Endodermal cell (in vitro differentiated cells): Measurements from ENCODE around the gene VPREB3. TPM values are rescaled to one million over a fixed set of nuclear protein-coding genes. Genes with fewer than 3 reads are reported as not detected.

Source experiments
- DNase-seq: peaks from one replicate; pipeline ENCODE4 v3.0.0-alpha.2; 2017
- H3K27ac ChIP-seq: 2 replicates; pipeline ENCODE4 v1.5.1; 2013; ENCODE audit warnings: mild to moderate bottlenecking, low read depth, low read length, moderate library complexity
- H3K27me3 ChIP-seq: 2 replicates; pipeline ENCODE4 v1.6.1; 2013; ENCODE audit warnings: mild to moderate bottlenecking, low read length, moderate library complexity; ENCODE audit not compliant: insufficient read depth, control insufficient read depth, poor library complexity, severe bottlenecking
- H3K36me3 ChIP-seq: 2 replicates; pipeline ENCODE4 v1.7.0; 2013; ENCODE audit warnings: mild to moderate bottlenecking, low read length, moderate library complexity; ENCODE audit not compliant: control insufficient read depth, insufficient read depth
- H3K4me1 ChIP-seq: one replicate; pipeline ENCODE4 v1.7.0; 2013; ENCODE audit warnings: low read length; ENCODE audit not compliant: control insufficient read depth, insufficient read depth
- H3K4me3 ChIP-seq: 2 replicates; pipeline ENCODE4 v1.5.1; 2013; ENCODE audit warnings: mild to moderate bottlenecking, low read length, moderate library complexity
- H3K9ac ChIP-seq: 2 replicates; pipeline ENCODE4 v1.6.1; 2013; ENCODE audit warnings: mild to moderate bottlenecking, low read length, moderate library complexity; ENCODE audit not compliant: poor library complexity, severe bottlenecking; ENCODE audit errors: extremely low read depth
- H3K9me3 ChIP-seq: 2 replicates; pipeline ENCODE4 v1.6.1; 2013; ENCODE audit warnings: mild to moderate bottlenecking, low read length, moderate library complexity; ENCODE audit not compliant: control insufficient read depth
- H3K27ac Mint-ChIP-seq: 2 replicates; pipeline ENCODE4 v1.8.0; 2020; ENCODE audit warnings: mixed read lengths
- H3K27me3 Mint-ChIP-seq: 2 replicates; pipeline ENCODE4 v1.8.0; 2021; ENCODE audit warnings: mild to moderate bottlenecking, mixed read lengths; ENCODE audit not compliant: insufficient read depth
- H3K36me3 Mint-ChIP-seq: 2 replicates; pipeline ENCODE4 v1.8.0; 2020; ENCODE audit warnings: low read depth, mixed read lengths
- H3K4me1 Mint-ChIP-seq: 2 replicates; pipeline ENCODE4 v1.8.0; 2020; ENCODE audit warnings: mixed read lengths
- H3K4me3 Mint-ChIP-seq: 2 replicates; pipeline ENCODE4 v1.8.0; 2020; ENCODE audit warnings: mild to moderate bottlenecking, moderate library complexity, mixed read lengths
- H3K9me3 Mint-ChIP-seq: 2 replicates; pipeline ENCODE4 v1.8.0; 2020; ENCODE audit warnings: mild to moderate bottlenecking, mixed read lengths
- WGBS, 2 experiments: methylation state at CpG; one replicate each; pipeline versions ENCODE4 v1.1.5 to v1.1.7; 2013; ENCODE audit warnings: missing lambda C conversion rate in 2 of 2, mixed read lengths in 1 of 2; ENCODE audit not compliant: insufficient coverage in 1 of 2, insufficient read length in 1 of 2; 5-methylcytosine and 5-hydroxymethylcytosine counted together
- total RNA-seq, 2 donors: library from RNA; stranded (reverse); fragmentation: NEBNext Ultra II Directional in 1 of 2; extraction: Animal tissue kit (Norgen Biotek cat#: 25700) in 1 of 2; gene quantifications; 2 replicates in 1 of 2; 3 replicates in 1 of 2; pipeline ENCODE4 v1.2.1, GENCODE V29; 2021
- TF ChIP-seq, protein P1 (sequence below): fragments of 200-600 bp; sonication (generic); conservative IDR thresholded peaks from 2 replicates; pipeline ENCODE4 v1.5.0; 2021; ENCODE audit warnings: antibody characterized with exemption, mild to moderate bottlenecking

The VPREB3 gene
- total RNA-seq, 2 donors from 2014 or later, result not detected

DNA sequence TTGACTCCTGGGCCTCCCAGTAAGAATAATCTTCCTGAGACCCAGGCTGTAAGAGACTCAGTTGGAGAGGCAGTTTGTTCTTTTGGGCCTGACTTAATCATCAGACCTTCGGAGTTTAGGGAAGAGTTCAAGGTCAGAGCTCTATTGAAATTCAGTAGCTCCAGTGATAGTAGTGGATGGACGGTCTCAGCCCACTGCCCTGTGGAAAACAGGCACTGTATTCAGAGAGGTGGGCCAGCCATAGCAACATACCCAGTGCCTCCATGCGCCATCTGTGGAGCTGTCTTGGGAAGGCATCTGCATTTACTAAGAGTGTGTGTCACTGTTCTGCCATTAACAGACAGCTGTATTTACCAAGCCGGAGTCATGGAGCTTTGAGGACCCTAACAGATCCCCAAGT, 35.4 kb upstream of the VPREB3 start:
- TF ChIP-seq, protein P1, sequence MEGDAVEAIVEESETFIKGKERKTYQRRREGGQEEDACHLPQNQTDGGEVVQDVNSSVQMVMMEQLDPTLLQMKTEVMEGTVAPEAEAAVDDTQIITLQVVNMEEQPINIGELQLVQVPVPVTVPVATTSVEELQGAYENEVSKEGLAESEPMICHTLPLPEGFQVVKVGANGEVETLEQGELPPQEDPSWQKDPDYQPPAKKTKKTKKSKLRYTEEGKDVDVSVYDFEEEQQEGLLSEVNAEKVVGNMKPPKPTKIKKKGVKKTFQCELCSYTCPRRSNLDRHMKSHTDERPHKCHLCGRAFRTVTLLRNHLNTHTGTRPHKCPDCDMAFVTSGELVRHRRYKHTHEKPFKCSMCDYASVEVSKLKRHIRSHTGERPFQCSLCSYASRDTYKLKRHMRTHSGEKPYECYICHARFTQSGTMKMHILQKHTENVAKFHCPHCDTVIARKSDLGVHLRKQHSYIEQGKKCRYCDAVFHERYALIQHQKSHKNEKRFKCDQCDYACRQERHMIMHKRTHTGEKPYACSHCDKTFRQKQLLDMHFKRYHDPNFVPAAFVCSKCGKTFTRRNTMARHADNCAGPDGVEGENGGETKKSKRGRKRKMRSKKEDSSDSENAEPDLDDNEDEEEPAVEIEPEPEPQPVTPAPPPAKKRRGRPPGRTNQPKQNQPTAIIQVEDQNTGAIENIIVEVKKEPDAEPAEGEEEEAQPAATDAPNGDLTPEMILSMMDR, result peak; percentile 49
- peak overlapping the region; percentile 79 for H3K4me3 Mint-ChIP-seq
- Histone ChIP-seq H3K9ac (peak overlapping the region; percentile 19), H3K4me1 (peaks cover 19% of the 10 kb centered on the region), H3K27me3 (no peaks in the 10 kb centered on the region), H3K27ac (no peak overlapping the region), H3K9me3 (no peaks in the 10 kb centered on the region), H3K36me3 (peaks cover 34% of the 10 kb centered on the region), H3K4me3 (peak overlapping the region; percentile 21)
- peak; percentile 60 for DNase-seq
- H3K27me3 Mint-ChIP-seq, result no peaks in the 10 kb centered on the region
- no peaks in the 10 kb centered on the region for H3K9me3 Mint-ChIP-seq
- H3K27ac Mint-ChIP-seq, result peak overlapping the region; percentile 74
- H3K4me1 Mint-ChIP-seq, result peaks cover 39% of the 10 kb centered on the region
- WGBS, 2 experiments, result 86 to 89% methylated on average over 3 to 4 of the region's 4 CpGs
- peaks cover 30% of the 10 kb centered on the region for H3K36me3 Mint-ChIP-seq

DNA sequence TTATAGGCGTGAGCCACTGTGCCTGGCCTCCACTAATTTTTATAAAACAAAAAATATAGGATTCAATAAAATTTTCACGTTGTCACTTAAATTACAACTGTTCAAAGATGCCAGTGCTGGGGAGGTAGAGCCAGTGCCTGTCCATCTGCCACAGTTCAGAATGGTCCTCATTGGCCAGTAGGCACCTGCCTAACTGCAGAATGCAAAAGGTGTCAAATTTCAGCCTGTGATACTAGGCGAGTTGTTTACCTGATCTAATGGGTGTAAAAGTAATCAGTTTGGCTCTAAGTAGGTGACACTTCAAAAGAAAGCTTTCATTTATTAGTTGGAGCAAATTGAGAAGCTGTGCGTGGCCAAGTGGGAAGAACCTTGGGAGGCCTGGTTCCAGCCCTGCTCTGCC, 34.9 kb upstream of the VPREB3 start:
- peak; percentile 62 for DNase-seq
- Mint-ChIP-seq H3K27ac (peak overlapping the region; percentile 74), H3K4me1 (peaks cover 39% of the 10 kb centered on the region), H3K27me3 (no peaks in the 10 kb centered on the region), H3K4me3 (peak overlapping the region; percentile 79), H3K36me3 (peaks cover 25% of the 10 kb centered on the region), H3K9me3 (no peaks in the 10 kb centered on the region)
- H3K9ac ChIP-seq, result peak overlapping the region; percentile 19
- peaks cover 19% of the 10 kb centered on the region for H3K4me1 ChIP-seq
- 64 to 69% methylated on average over 3 to 4 of the region's 4 CpGs for WGBS, 2 experiments
- peak overlapping the region; percentile 21 for H3K4me3 ChIP-seq
- TF ChIP-seq, protein P1, result no peak
- no peaks in the 10 kb centered on the region for H3K9me3 ChIP-seq
- peaks cover 29% of the 10 kb centered on the region for H3K36me3 ChIP-seq
- no peak overlapping the region for H3K27ac ChIP-seq
- no peaks in the 10 kb centered on the region for H3K27me3 ChIP-seq

DNA sequence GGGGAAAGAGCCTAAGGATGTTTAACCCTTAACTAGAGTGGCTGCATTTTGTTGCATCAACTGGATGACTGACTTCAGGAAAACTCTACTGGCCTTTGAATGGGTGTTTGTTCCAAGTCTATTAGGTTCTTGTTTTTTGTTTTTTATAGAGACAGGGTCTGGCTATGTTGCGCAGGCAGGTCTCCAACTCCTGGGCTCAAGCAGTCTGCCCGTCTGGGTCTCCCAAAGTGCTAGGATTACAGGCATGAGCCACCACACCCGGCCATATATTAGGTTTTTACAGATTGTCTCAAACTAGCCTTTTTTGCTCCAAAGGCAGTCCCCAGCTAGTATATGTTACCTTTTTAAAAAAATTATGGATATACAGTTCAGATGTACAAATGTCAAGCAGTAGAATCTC, 33.7 kb upstream of the VPREB3 start:
- no peaks in the 10 kb centered on the region for H3K27me3 Mint-ChIP-seq
- Histone ChIP-seq H3K36me3 (peaks cover 17% of the 10 kb centered on the region), H3K9ac (peak overlapping the region; percentile 98), H3K4me3 (peak overlapping the region; percentile 94), H3K9me3 (no peaks in the 10 kb centered on the region), H3K27ac (no peak overlapping the region), H3K27me3 (no peaks in the 10 kb centered on the region), H3K4me1 (peaks cover 19% of the 10 kb centered on the region)
- H3K4me3 Mint-ChIP-seq, result peak overlapping the region; percentile 79
- peaks cover 16% of the 10 kb centered on the region for H3K36me3 Mint-ChIP-seq
- 72 to 100% methylated on average over 1 to 3 of the region's 3 CpGs for WGBS, 2 experiments
- H3K27ac Mint-ChIP-seq, result peak overlapping the region; percentile 91
- peaks cover 35% of the 10 kb centered on the region for H3K4me1 Mint-ChIP-seq
- no peak for DNase-seq
- TF ChIP-seq, protein P1, result no peak
- no peaks in the 10 kb centered on the region for H3K9me3 Mint-ChIP-seq
